Body of pancreas (tissue), 4 donors: ENCODE data around the gene HENMT1. TPM values are rescaled to one million over a fixed set of nuclear protein-coding genes. Genes with fewer than 3 reads are reported as not detected.
"Not testable (repeated sequence)": the region's sequence is repeated elsewhere in the genome, so short reads cannot be mapped to it uniquely, and the experiment has no call there.

ENCODE experiments used
- ATAC-seq: fragments of 150-250 bp; one replicate; pipeline ENCODE4 v1.9.1; 2016
- DNase-seq, 4 donors: peaks; one replicate each; pipeline ENCODE4 v3.0.0-alpha.2; 2019
- H3K27ac ChIP-seq, 4 donors: fragments of 200-600 bp; sonication (generic); 1 replicate in 3 of 4; 2 replicates in 1 of 4; pipeline versions ENCODE4 v1.5.1 to v1.6.1; 2016 to 2019; ENCODE audit warnings: mild to moderate bottlenecking in 1 of 4, mixed read lengths in 1 of 4, moderate library complexity in 1 of 4
- H3K27me3 ChIP-seq, 2 donors: fragments of 200-600 bp; sonication (generic); one replicate each; pipeline ENCODE4 v1.6.0; 2016; ENCODE audit warnings: mild to moderate bottlenecking in 1 of 2
- H3K36me3 ChIP-seq, 2 donors: fragments of 200-600 bp; sonication (generic); replicated peaks in 1 of 2; 2 replicates each; pipeline ENCODE4 v1.5.1; 2016; ENCODE audit warnings: low read depth in 2 of 2; ENCODE audit not compliant: insufficient read depth in 1 of 2
- H3K4me1 ChIP-seq: fragments of 200-600 bp; sonication (generic); one replicate; pipeline ENCODE4 v1.6.0; 2016
- H3K4me3 ChIP-seq, 2 donors: fragments of 200-600 bp; sonication (generic); 1 replicate in 1 of 2; 2 replicates in 1 of 2; pipeline ENCODE4 v1.5.1; 2016 to 2019
- H3K9me3 ChIP-seq, 3 donors: fragments of 200-600 bp; sonication (generic); 1 replicate in 2 of 3; 2 replicates in 1 of 3; pipeline ENCODE4 v1.5.1; 2016
- POLR2A ChIP-seq, 3 donors: fragments of 450-650 bp; IDR thresholded peaks; one replicate each; pipeline ENCODE4 v1.6.1; 2016; ENCODE audit warnings: antibody characterized with exemption in 3 of 3, mild to moderate bottlenecking in 2 of 3
- WGBS, 2 donors: methylation state at CpG; one replicate each; pipeline ENCODE4 v1.1.5; 2017; 5-methylcytosine and 5-hydroxymethylcytosine counted together
- intact Hi-C: fragments of 100-400 bp; cut with DNase I; formaldehyde crosslinking; loops from one replicate; pipeline ENCODE4 v1.15.1; 2023
- total RNA-seq, 2 donors: library from RNA; depleted of rRNA; stranded (reverse); fragments of >200 nt; gene quantifications; one replicate each; pipeline ENCODE4 v1.1.0, GENCODE V29; 2016
- TF ChIP-seq, protein P1 (sequence below), 7 experiments: fragments of 450-650 bp in 4 of 7; fragments of 200-600 bp in 3 of 7; sonication (generic) in 3 of 7; IDR thresholded peaks; one replicate each; pipeline ENCODE4 v1.5.1; 2016 to 2019; ENCODE audit warnings: antibody characterized with exemption in 7 of 7

Gene HENMT1
- total RNA-seq, 2 donors from 2014 or later = 1.3 to 1.6 TPM

DNA sequence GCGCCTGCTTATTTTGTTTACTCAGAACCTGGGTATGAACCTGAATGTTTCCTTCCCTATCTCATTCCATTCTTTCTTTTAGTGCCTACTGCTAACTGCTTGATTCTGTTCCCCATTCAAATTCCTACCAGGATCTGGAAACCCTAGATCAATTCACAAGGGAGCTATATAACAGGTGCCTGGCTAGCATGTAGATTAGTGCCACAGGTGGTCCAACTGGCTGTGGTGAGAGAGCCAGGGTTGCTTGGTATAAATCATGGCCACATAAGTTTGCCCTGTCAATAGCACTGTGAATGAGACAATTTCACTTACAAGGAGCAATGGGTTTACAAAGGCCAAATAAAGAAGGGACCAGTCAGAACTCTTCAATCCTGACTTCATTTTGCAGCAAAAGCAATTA, 24.6 kb upstream of the HENMT1 start:
- no peaks in the 10 kb centered on the region for H3K27me3 ChIP-seq
- H3K36me3 ChIP-seq = no peaks in the 10 kb centered on the region
- H3K27ac ChIP-seq = no peak overlapping the region
- no peak overlapping the region for H3K4me3 ChIP-seq
- no peaks in the 10 kb centered on the region for H3K9me3 ChIP-seq
- intact Hi-C loops = no loop called here
- H3K4me1 ChIP-seq = peaks cover 8% of the 10 kb centered on the region
- no peak for DNase-seq
- no peak for ATAC-seq
- WGBS, 2 donors = 71 to 74% methylated on average over 1 of the region's 1 CpG
- TF ChIP-seq, protein P1, sequence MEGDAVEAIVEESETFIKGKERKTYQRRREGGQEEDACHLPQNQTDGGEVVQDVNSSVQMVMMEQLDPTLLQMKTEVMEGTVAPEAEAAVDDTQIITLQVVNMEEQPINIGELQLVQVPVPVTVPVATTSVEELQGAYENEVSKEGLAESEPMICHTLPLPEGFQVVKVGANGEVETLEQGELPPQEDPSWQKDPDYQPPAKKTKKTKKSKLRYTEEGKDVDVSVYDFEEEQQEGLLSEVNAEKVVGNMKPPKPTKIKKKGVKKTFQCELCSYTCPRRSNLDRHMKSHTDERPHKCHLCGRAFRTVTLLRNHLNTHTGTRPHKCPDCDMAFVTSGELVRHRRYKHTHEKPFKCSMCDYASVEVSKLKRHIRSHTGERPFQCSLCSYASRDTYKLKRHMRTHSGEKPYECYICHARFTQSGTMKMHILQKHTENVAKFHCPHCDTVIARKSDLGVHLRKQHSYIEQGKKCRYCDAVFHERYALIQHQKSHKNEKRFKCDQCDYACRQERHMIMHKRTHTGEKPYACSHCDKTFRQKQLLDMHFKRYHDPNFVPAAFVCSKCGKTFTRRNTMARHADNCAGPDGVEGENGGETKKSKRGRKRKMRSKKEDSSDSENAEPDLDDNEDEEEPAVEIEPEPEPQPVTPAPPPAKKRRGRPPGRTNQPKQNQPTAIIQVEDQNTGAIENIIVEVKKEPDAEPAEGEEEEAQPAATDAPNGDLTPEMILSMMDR (IDR thresholded peaks at IDR 0.05) = no peak
- no peak for TF ChIP-seq POLR2A (IDR thresholded peaks at IDR 0.05)

DNA sequence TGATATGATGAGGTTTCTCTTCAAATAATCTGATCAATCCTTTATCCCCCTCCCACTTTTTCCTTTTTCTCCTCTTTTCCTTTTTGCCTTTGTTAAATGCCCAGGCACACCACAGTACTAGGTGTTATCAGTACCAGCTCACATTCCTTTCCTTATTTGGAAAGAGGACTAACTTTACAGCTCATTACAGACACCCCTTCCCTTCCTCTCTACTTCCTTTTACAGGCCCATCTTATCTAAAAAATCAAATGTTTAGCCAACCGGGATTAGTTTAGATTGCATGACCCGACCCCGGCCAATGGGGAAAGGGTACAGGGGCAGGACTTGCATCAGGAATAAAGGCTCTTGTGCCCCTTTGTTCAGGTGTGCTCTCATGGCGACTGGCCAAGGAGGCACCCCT, 20.8 kb upstream of the HENMT1 start:
- 38 to 43% methylated on average over 4 of the region's 4 CpGs for WGBS, 2 donors
- H3K4me1 ChIP-seq, ATAC-seq, intact Hi-C loops, H3K9me3 ChIP-seq, H3K4me3 ChIP-seq, H3K27me3 ChIP-seq, DNase-seq, H3K36me3 ChIP-seq: not testable (repeated sequence)
- H3K27ac ChIP-seq = peak overlapping the region in 2 of 4 donors; percentile 21 to 34

DNA sequence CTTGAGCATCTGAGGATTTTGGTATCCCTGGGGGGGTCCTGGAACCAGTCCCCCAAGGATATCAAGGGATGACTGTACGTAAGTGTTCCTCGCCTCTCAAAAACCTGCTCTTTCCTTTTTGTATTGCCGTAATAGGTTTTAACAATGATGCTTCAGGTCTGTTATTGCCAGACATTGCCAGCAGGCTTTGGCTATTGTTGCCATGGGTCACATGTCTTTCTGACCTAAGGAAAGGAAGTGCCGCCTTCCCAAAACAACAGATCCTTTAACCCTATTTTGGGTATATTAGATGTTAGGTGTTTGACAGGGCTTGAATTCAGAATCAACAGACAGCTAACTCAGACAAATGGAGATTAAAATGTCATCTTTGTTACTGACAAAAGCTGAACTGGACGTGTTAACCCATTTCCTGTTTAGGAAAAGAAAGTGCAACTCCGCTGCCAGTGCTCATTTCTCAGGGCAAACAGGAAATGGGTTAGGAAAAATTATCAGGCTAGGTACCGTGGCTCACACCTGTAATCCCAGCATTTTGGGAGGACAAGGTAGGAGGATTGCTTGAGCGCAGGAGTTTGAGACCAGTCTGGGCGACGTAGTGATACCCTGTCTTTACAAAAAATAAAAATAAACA, 18.8 kb upstream of the HENMT1 start:
- WGBS, 2 donors = 70 to 76% methylated on average over 10 of the region's 10 CpGs
- H3K4me3 ChIP-seq = no peak overlapping the region
- H3K9me3 ChIP-seq = no peaks in the 10 kb centered on the region
- no peak for ATAC-seq
- H3K27me3 ChIP-seq = no peaks in the 10 kb centered on the region
- no peak overlapping the region for H3K27ac ChIP-seq
- H3K4me1 ChIP-seq = peaks cover 3% of the 10 kb centered on the region
- intact Hi-C loops = no loop called here
- no peak for TF ChIP-seq POLR2A (IDR thresholded peaks at IDR 0.05)
- TF ChIP-seq, protein P1 (IDR thresholded peaks at IDR 0.05) = no peak
- H3K36me3 ChIP-seq = no peaks in the 10 kb centered on the region
- no peak for DNase-seq

DNA sequence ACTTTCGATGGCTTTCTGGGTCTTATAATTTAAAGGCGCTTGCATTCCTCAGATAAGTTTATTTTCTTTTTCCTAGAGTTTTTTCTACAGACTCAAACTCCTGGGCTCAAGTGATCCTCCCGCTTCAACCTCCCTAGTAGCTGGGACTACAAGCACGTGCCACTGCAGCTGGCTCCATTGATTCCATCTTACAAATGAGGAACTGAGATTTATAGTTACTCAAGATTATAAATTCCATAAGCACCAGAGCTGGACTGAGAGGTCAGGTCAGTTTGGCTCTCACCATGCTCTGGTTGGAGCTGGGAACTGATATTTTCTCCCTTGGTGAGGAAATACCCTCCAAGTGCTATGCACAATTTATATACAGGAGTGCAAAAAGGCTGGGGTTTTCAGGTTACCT, 17.8 kb upstream of the HENMT1 start:
- no peaks in the 10 kb centered on the region for H3K9me3 ChIP-seq
- no peaks in the 10 kb centered on the region for H3K36me3 ChIP-seq
- intact Hi-C loops = no loop called here
- TF ChIP-seq POLR2A (IDR thresholded peaks at IDR 0.05) = no peak
- TF ChIP-seq, protein P1 (IDR thresholded peaks at IDR 0.05) = no peak
- DNase-seq (no peak), ATAC-seq (no peak)
- no peak overlapping the region for H3K27ac ChIP-seq
- H3K4me1 ChIP-seq = peaks cover 3% of the 10 kb centered on the region
- H3K27me3 ChIP-seq = no peaks in the 10 kb centered on the region
- no peak overlapping the region for H3K4me3 ChIP-seq
- WGBS, 2 donors = 73 to 74% methylated on average over 4 of the region's 4 CpGs

DNA sequence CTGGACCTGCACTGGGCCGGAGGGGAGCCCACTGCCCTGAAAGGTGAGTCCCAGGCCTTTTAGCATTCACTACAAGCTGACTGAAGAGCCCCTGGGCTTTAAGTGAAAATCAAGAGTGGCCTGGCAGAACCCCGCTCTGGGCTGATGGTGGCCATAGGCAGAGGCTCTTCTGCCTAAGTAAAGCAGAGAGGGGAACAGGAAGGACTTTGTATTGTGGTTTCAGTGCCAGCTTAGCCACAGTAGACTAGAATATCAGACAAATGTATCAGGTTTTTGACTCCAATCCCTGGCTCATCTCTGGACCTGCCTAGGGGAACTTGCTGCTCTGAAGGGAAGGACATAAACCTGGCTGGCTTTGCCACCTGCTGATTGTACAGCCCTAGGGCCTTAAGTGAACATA, 10.2 kb upstream of the HENMT1 start:
- DNase-seq (no peak), ATAC-seq (no peak)
- Histone ChIP-seq H3K4me3 (no peak overlapping the region), H3K4me1 (no peaks in the 10 kb centered on the region), H3K27me3 (no peaks in the 10 kb centered on the region), H3K9me3 (no peaks in the 10 kb centered on the region), H3K36me3 (no peaks in the 10 kb centered on the region), H3K27ac (no peak overlapping the region)
- WGBS, 2 donors = 87 to 90% methylated on average over 2 of the region's 2 CpGs
- intact Hi-C loops = no loop called here
- TF ChIP-seq POLR2A (IDR thresholded peaks at IDR 0.05) = no peak
- TF ChIP-seq, protein P1 (IDR thresholded peaks at IDR 0.05) = no peak
